HepG2 (cell line): ENCODE results near the gene CD300H. TPM values are rescaled to one million over a fixed set of nuclear protein-coding genes. Genes with fewer than 3 reads are reported as not detected.

Source experiments
- ATAC-seq: fragments of 200-7000 bp; cut with Tn5 transposase; 3 replicates; pipeline ENCODE4 v1.9.1; 2020; ENCODE audit warnings: mild to moderate bottlenecking, moderate library complexity
- BruUV-seq: library from RNA; stranded (reverse); fragments of 400-500 nt; replicated peaks from 2 replicates; lab custom pipeline; 2021; lab: Mats Ljungman, UMichigan
- CTCF ChIA-PET: fragments of 300-600 bp; formaldehyde crosslinking; extraction: SDS; loops from one replicate; lab custom pipeline; 2021; ENCODE audit warnings: low total read pairs, inconsistent platforms, low intra/inter-chr PET ratio; lab: Yijun Ruan, JAX
- POLR2A ChIA-PET: fragments of 350-600 bp; sonication (Branson Sonifier 250); formaldehyde crosslinking; loops from one replicate; lab custom pipeline; 2020; ENCODE audit warnings: antibody characterized with exemption, inconsistent platforms; lab: Yijun Ruan, JAX
- DNase-seq: peaks from one replicate; pipeline ENCODE4 v3.0.0-alpha.2; 2015; ENCODE audit warnings: low spot score
- FAIRE-seq: peaks from 3 replicates; lab custom pipeline; 2011; peaks lifted over from hg19 to GRCh38; lab: Jason Lieb, UNC
- H2AFZ ChIP-seq: one replicate; pipeline ENCODE4 v1.6.1; 2011; ENCODE audit warnings: low read length, inconsistent platforms
- H3K27ac ChIP-seq: fragments of 300-600 bp; 3 replicates; pipeline ENCODE4 v1.8.0; 2011; ENCODE audit warnings: mixed run types, mild to moderate bottlenecking, mixed read lengths, low read length, inconsistent platforms; ENCODE audit not compliant: insufficient read depth; ENCODE audit errors: extremely low read length
- H3K27me3 ChIP-seq, 2 experiments: fragments of 200-600 bp in 1 of 2; 2 replicates in 1 of 2; 3 replicates in 1 of 2; pipeline versions ENCODE4 v1.6.0 to v1.8.0; 2011; ENCODE audit warnings: low read length in 2 of 2, mild to moderate bottlenecking in 2 of 2, moderate library complexity in 2 of 2, inconsistent platforms in 1 of 2; ENCODE audit not compliant: insufficient read depth in 2 of 2, control insufficient read depth in 1 of 2
- H3K36me3 ChIP-seq, 2 experiments: fragments of 200-600 bp in 1 of 2; replicated peaks in 1 of 2; 2 replicates in 1 of 2; 3 replicates in 1 of 2; pipeline versions ENCODE4 v1.5.1 to v1.8.0; 2011; ENCODE audit warnings: low read length in 2 of 2, inconsistent platforms in 1 of 2; ENCODE audit not compliant: insufficient read depth in 2 of 2, control insufficient read depth in 1 of 2
- H3K4me1 ChIP-seq: 2 replicates; pipeline ENCODE4 v1.5.1; 2012; ENCODE audit warnings: low read length, inconsistent platforms; ENCODE audit not compliant: insufficient read depth
- H3K4me2 ChIP-seq: 2 replicates; pipeline ENCODE4 v1.6.0; 2011; ENCODE audit warnings: low read depth, low read length, inconsistent platforms
- H3K4me3 ChIP-seq, 3 experiments: fragments of 200-600 bp in 1 of 3; sonication (generic), shearing (Covaris generic) in 1 of 3; replicated peaks in 1 of 3; 2 replicates each; pipeline ENCODE4 v1.5.1; 2011 to 2016; ENCODE audit warnings: low read length in 3 of 3, inconsistent platforms in 2 of 3, low read depth in 2 of 3, mild to moderate bottlenecking in 2 of 3, control low read depth in 1 of 3, mixed read lengths in 1 of 3; ENCODE audit not compliant: insufficient read depth in 1 of 3
- H3K79me2 ChIP-seq: one replicate; pipeline ENCODE4 v1.6.1; 2011; ENCODE audit warnings: low read length, inconsistent platforms; ENCODE audit not compliant: insufficient read depth
- H3K9ac ChIP-seq: 2 replicates; pipeline ENCODE4 v1.6.0; 2011; ENCODE audit warnings: mild to moderate bottlenecking, low read depth, low read length, inconsistent platforms; ENCODE audit not compliant: insufficient read depth
- H3K9me3 ChIP-seq: 2 replicates; pipeline ENCODE4 v1.5.1; 2012; ENCODE audit warnings: mild to moderate bottlenecking, low read length
- H4K20me1 ChIP-seq: 2 replicates; pipeline ENCODE4 v1.6.0; 2011; ENCODE audit warnings: inconsistent platforms, mild to moderate bottlenecking, low read length, moderate library complexity; ENCODE audit not compliant: insufficient read depth
- CREM ChIP-seq, 2 experiments: sonication (generic) in 1 of 2; formaldehyde crosslinking in 1 of 2; IDR thresholded peaks; 2 replicates each; pipeline versions ENCODE4 v1.4.0 to v1.6.1; 2016 to 2020; ENCODE audit warnings: antibody characterized with exemption in 1 of 2, mild to moderate bottlenecking in 1 of 2, missing genetic modification reagents in 1 of 2
- FOXA1 ChIP-seq, 2 experiments: fragments of 450-650 bp in 1 of 2; sonication (generic) in 1 of 2; formaldehyde crosslinking in 1 of 2; IDR thresholded peaks; 2 replicates each; pipeline versions ENCODE4 v1.4.0 to v1.6.1; 2016 to 2020; ENCODE audit warnings: missing genetic modification reagents in 1 of 2
- FOXK2 ChIP-seq: fragments of 450-650 bp; IDR thresholded peaks from 2 replicates; pipeline ENCODE4 v1.6.1; 2016
- JUND ChIP-seq: sonication (generic); formaldehyde crosslinking; IDR thresholded peaks from 2 replicates; pipeline ENCODE4 v1.8.0; 2022; ENCODE audit warnings: mild to moderate bottlenecking, missing genetic modification reagents
- MBNL3 ChIP-seq: fragments of 250-450 bp; sonication (Bioruptor Pico); conservative IDR thresholded peaks from 2 replicates; pipeline ENCODE4 v1.8.0; 2022; ENCODE audit warnings: mild to moderate bottlenecking, inconsistent platforms
- NBN ChIP-seq: fragments of 450-650 bp; conservative IDR thresholded peaks from 2 replicates; pipeline ENCODE4 v1.6.1; 2017
- NFATC3 ChIP-seq: sonication (generic); formaldehyde crosslinking; IDR thresholded peaks from 2 replicates; pipeline ENCODE4 v1.5.1; 2020; ENCODE audit warnings: mild to moderate bottlenecking, missing genetic modification reagents
- ONECUT2 ChIP-seq: sonication (generic); formaldehyde crosslinking; IDR thresholded peaks from 2 replicates; pipeline ENCODE4 v1.4.0; 2020; ENCODE audit warnings: missing genetic modification reagents
- PHF20 ChIP-seq: sonication (generic); formaldehyde crosslinking; IDR thresholded peaks from 2 replicates; pipeline ENCODE4 v1.5.0; 2020; ENCODE audit warnings: mild to moderate bottlenecking, missing genetic modification reagents
- REL ChIP-seq: sonication (generic); formaldehyde crosslinking; conservative IDR thresholded peaks from 2 replicates; pipeline ENCODE4 v1.8.0; 2022; ENCODE audit warnings: mild to moderate bottlenecking, missing genetic modification reagents, moderate library complexity
- SALL2 ChIP-seq: sonication (generic); formaldehyde crosslinking; IDR thresholded peaks from 2 replicates; pipeline ENCODE4 v1.8.1; 2023; ENCODE audit warnings: mild to moderate bottlenecking, missing genetic modification reagents, inconsistent platforms
- TBP ChIP-seq: sonication (generic); formaldehyde crosslinking; IDR thresholded peaks from 2 replicates; pipeline ENCODE4 v1.5.0; 2020; ENCODE audit warnings: missing genetic modification reagents
- YEATS4 ChIP-seq: sonication (generic); formaldehyde crosslinking; IDR thresholded peaks from 2 replicates; pipeline ENCODE4 v1.4.0; 2020; ENCODE audit warnings: missing genetic modification reagents, borderline replicate concordance
- ZNF556 ChIP-seq: sonication (generic); formaldehyde crosslinking; IDR thresholded peaks from 2 replicates; pipeline ENCODE4 v1.4.0; 2020; ENCODE audit warnings: mild to moderate bottlenecking, missing genetic modification reagents, borderline replicate concordance
- WGBS: methylation state at CpG from one replicate; pipeline ENCODE4 v1.1.6; 2017; ENCODE audit warnings: low lambda C conversion rate; 5-methylcytosine and 5-hydroxymethylcytosine counted together
- in situ Hi-C: cut with HindIII; loops from 2 replicates; pipeline ENCODE4 v1.10.0; 2017; ENCODE audit warnings: low pct_unique_long_range_greater_than_20kb; ENCODE audit not compliant: extremely low pct_ligation_motif_present
- intact Hi-C: fragments of 100-400 bp; cut with micrococcal nuclease; formaldehyde crosslinking; loops from one replicate; pipeline ENCODE4 v1.10.0; 2022; ENCODE audit not compliant: unreplicated experiment
- polyA plus RNA-seq, 8 experiments: library from polyadenylated mRNA; depleted of rRNA in 3 of 8; stranded (reverse) in 7 of 8; unstranded in 1 of 8; fragments of >200 nt; fragmentation: Illumina TruSeq in 4 of 8; extraction: Trizol in 4 of 8; gene quantifications; 2 replicates each; pipeline versions ENCODE4 v1.2.1 to v1.2.3, GENCODE V29; 2011 to 2016; ENCODE audit warnings: low read depth in 4 of 8, missing spikeins in 1 of 8, mixed read lengths in 1 of 8; ENCODE audit not compliant: insufficient read depth in 1 of 8
- total RNA-seq, 5 experiments: library from RNA; depleted of rRNA; stranded (reverse); fragments of >200 nt; fragmentation: Illumina TruSeq; extraction: Trizol; gene quantifications; 2 replicates each; pipeline ENCODE4 v1.2.3, GENCODE V29; 2016; ENCODE audit warnings: low read depth in 1 of 5
- TF ChIP-seq, protein P1 (sequence below): sonication (generic); formaldehyde crosslinking; IDR thresholded peaks from 2 replicates; pipeline ENCODE4 v1.4.0; 2020; ENCODE audit warnings: missing genetic modification reagents
- TF ChIP-seq, protein P2 (sequence below): sonication (generic); formaldehyde crosslinking; IDR thresholded peaks from 2 replicates; pipeline ENCODE4 v1.8.0; 2023; ENCODE audit warnings: mild to moderate bottlenecking, missing genetic modification reagents
- TF ChIP-seq, protein P3 (sequence below): sonication (generic); formaldehyde crosslinking; IDR thresholded peaks from 2 replicates; pipeline ENCODE4 v1.5.0; 2020; ENCODE audit warnings: missing genetic modification reagents

The CD300H gene
- total and polyA plus RNA-seq, 2 of the 13 experiments (the other 11 are each of a cell fraction or from before 2014, with no cell fraction given) = not detected

DNA sequence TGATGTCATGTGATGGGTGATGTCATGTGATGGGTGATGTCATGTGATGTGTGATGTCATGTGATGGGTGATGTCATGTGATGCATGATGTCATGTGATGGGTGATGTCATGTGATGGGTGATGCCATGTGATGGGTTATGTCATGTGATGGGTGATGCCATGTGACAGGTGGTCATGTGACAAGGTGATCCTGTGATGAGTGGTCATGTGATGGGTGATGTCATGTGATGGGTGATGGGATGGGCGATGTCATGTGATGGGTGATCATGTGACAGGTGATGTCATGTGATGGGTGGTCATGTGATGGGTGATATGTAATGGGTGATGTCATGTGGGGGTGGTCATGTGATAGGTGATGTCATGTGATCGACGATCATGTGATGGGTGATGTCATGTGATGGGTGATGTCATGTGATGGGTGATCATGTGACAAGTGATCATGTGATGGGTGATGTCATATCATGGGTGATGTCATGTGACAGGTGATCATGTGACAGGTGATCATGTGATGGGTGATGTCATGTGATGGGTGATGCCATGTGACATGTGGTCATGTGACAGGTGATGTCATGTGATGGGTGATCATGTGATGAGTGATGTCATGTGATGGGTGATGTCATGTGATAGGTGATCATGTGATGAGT is 53.2 kb downstream of the CD300H start (continued):
- TF ChIP-seq FOXA1 (IDR thresholded peaks at IDR 0.05) = peak; percentile 4; the same call in 1 of the 2 replicates
- no peak for TF ChIP-seq FOXA1 (CRISPR knock-in tag; IDR thresholded peaks at IDR 0.05)
- TF ChIP-seq ZNF556 = no peak
- TF ChIP-seq PHF20 (CRISPR knock-in tag) = peak; percentile 16; the same call in 1 of the 2 replicates
- peak; percentile 42; the same call in 1 of the 2 replicates for TF ChIP-seq CREM (IDR thresholded peaks at IDR 0.05)
- TF ChIP-seq CREM (CRISPR knock-in tag; IDR thresholded peaks at IDR 0.05) = no peak
- peak; percentile 90; the same call in 1 of the 2 replicates for TF ChIP-seq NBN
- 0 out of 2 replicates have a peak, but pooled peaks have one; percentile 46 for TF ChIP-seq FOXK2
- TF ChIP-seq, protein P1, sequence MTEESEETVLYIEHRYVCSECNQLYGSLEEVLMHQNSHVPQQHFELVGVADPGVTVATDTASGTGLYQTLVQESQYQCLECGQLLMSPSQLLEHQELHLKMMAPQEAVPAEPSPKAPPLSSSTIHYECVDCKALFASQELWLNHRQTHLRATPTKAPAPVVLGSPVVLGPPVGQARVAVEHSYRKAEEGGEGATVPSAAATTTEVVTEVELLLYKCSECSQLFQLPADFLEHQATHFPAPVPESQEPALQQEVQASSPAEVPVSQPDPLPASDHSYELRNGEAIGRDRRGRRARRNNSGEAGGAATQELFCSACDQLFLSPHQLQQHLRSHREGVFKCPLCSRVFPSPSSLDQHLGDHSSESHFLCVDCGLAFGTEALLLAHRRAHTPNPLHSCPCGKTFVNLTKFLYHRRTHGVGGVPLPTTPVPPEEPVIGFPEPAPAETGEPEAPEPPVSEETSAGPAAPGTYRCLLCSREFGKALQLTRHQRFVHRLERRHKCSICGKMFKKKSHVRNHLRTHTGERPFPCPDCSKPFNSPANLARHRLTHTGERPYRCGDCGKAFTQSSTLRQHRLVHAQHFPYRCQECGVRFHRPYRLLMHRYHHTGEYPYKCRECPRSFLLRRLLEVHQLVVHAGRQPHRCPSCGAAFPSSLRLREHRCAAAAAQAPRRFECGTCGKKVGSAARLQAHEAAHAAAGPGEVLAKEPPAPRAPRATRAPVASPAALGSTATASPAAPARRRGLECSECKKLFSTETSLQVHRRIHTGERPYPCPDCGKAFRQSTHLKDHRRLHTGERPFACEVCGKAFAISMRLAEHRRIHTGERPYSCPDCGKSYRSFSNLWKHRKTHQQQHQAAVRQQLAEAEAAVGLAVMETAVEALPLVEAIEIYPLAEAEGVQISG = no peak
- TF ChIP-seq, protein P2, sequence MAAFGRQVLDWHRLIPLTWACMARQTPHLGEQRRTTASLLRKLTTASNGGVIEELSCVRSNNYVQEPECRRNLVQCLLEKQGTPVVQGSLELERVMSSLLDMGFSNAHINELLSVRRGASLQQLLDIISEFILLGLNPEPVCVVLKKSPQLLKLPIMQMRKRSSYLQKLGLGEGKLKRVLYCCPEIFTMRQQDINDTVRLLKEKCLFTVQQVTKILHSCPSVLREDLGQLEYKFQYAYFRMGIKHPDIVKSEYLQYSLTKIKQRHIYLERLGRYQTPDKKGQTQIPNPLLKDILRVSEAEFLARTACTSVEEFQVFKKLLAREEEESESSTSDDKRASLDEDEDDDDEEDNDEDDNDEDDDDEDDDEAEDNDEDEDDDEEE (CRISPR knock-in tag) = no peak

DNA sequence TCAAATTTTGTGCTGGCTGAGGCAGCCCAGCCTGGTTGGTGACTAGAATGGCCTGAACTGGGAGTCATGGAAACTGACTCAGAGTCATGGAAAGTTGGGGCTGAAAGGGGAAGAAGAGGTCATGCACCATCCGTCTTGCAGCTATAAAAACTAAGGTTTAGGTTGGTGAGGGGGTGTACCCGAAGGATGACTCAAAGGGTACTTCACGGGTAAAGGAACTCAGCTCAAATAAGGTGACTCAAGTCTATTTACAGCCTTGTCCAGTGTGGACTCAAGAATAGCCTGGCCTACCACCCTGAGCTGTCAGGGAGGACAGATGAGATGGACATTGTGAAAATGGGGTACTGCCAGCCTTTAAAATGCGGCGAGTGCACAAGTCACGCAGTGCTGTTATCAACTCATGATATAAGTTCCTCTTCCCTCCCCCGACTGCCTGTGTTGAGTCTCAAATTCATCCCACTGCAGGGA is 54.7 kb downstream of the CD300H start:
- Histone ChIP-seq H3K4me3 (no peak overlapping the region), H3K27me3 (no peaks in the 10 kb centered on the region), H3K36me3 (no peaks in the 10 kb centered on the region), H3K4me2 (no peak overlapping the region), H3K4me1 (no peaks in the 10 kb centered on the region), H3K9me3 (peaks cover 14% of the 10 kb centered on the region), H3K79me2 (no peaks in the 10 kb centered on the region), H4K20me1 (no peaks in the 10 kb centered on the region), H3K27ac (no peak overlapping the region), H3K9ac (no peak overlapping the region), H2AFZ (no peak overlapping the region)
- FAIRE-seq = no peak
- in situ Hi-C loops = no loop called here
- CTCF ChIA-PET = no interaction called here
- WGBS = 32% methylated on average over 7 of the region's 7 CpGs
- intact Hi-C loops = no loop called here
- POLR2A ChIA-PET = no interaction called here
- ATAC-seq = no peak
- no peak for DNase-seq
- BruUV-seq = no TSS peak
- no peak for TF ChIP-seq ONECUT2
- no peak for TF ChIP-seq TBP (CRISPR knock-in tag)
- no peak for TF ChIP-seq JUND
- TF ChIP-seq NFATC3 (CRISPR knock-in tag) = no peak
- TF ChIP-seq, protein P3, sequence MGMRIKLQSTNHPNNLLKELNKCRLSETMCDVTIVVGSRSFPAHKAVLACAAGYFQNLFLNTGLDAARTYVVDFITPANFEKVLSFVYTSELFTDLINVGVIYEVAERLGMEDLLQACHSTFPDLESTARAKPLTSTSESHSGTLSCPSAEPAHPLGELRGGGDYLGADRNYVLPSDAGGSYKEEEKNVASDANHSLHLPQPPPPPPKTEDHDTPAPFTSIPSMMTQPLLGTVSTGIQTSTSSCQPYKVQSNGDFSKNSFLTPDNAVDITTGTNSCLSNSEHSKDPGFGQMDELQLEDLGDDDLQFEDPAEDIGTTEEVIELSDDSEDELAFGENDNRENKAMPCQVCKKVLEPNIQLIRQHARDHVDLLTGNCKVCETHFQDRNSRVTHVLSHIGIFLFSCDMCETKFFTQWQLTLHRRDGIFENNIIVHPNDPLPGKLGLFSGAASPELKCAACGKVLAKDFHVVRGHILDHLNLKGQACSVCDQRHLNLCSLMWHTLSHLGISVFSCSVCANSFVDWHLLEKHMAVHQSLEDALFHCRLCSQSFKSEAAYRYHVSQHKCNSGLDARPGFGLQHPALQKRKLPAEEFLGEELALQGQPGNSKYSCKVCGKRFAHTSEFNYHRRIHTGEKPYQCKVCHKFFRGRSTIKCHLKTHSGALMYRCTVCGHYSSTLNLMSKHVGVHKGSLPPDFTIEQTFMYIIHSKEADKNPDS (CRISPR knock-in tag) = no peak
- no peak for TF ChIP-seq MBNL3 (CRISPR knock-in tag)
- no peak for TF ChIP-seq YEATS4 (CRISPR knock-in tag)
- TF ChIP-seq SALL2 (CRISPR knock-in tag) = no peak
- TF ChIP-seq REL (CRISPR knock-in tag) = no peak
